Measurements from ENCODE around the gene ROBO2. TPM values are rescaled to one million over a fixed set of nuclear protein-coding genes. Genes with fewer than 3 reads are reported as not detected.

Gene ROBO2, protein sequence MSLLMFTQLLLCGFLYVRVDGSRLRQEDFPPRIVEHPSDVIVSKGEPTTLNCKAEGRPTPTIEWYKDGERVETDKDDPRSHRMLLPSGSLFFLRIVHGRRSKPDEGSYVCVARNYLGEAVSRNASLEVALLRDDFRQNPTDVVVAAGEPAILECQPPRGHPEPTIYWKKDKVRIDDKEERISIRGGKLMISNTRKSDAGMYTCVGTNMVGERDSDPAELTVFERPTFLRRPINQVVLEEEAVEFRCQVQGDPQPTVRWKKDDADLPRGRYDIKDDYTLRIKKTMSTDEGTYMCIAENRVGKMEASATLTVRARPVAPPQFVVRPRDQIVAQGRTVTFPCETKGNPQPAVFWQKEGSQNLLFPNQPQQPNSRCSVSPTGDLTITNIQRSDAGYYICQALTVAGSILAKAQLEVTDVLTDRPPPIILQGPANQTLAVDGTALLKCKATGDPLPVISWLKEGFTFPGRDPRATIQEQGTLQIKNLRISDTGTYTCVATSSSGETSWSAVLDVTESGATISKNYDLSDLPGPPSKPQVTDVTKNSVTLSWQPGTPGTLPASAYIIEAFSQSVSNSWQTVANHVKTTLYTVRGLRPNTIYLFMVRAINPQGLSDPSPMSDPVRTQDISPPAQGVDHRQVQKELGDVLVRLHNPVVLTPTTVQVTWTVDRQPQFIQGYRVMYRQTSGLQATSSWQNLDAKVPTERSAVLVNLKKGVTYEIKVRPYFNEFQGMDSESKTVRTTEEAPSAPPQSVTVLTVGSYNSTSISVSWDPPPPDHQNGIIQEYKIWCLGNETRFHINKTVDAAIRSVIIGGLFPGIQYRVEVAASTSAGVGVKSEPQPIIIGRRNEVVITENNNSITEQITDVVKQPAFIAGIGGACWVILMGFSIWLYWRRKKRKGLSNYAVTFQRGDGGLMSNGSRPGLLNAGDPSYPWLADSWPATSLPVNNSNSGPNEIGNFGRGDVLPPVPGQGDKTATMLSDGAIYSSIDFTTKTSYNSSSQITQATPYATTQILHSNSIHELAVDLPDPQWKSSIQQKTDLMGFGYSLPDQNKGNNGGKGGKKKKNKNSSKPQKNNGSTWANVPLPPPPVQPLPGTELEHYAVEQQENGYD (N-terminal part only)
- total RNA-seq, result 1 to 10 TPM in 1 of 10 donors, under 1 TPM in 6, not detected in 3; 0.04 to 3.5 (median 0.40) TPM
- under 1 TPM; 0.10 to 0.15 TPM for polyA plus RNA-seq
- long read RNA-seq, donor 1, partial matches to known transcripts, result 0 of 2 reads
- long read RNA-seq, donor 1, other reads (novel, unspliced or antisense), result 2 of 2 reads
- long read RNA-seq, donor 2, result 0 reads
- long read RNA-seq, donor 3, partial matches to known transcripts, result 0 of 3 reads
- long read RNA-seq, donor 3, other reads (novel, unspliced or antisense), result 3 of 3 reads

DNA sequence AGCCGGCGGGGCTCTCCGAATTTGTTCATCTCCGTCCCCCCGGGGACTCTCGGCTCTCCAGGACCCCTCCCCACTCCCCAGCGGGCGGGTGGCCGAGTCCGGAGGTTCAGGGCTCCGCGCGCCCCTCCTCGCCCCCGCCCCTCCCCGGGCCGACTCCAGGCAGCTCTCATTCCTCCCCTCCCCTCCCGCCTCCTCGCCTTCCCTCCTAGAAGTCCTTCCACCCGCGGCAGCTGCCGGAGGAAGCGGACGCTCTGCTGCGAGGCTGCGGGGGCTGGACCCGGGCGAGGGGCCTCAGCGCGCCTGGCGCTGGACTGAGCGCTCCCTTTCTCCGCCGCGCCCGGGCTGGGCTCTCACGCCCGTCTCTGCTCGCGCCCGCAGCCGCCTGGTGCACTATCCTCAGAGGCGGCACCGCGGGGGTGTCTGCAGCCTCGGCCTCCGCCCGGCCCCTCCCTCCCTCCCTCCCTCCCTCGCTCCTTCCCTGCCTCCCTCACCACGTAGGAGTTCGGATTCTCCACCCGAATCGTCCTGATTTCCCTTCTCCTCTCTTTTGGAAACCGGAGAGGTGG, at the start of gene ROBO2:
Gene ROBO2, plus strand, starts transcription at position 494 of the 566 bp plus-strand sequence. CDS start 687 bp downstream, outside the sequence.
- peaks cover 10 to 79% (median 49%) of the 10 kb centered on the region in 7 donors for H3K27me3 ChIP-seq
- H3K9me3 ChIP-seq, result no peaks in the 10 kb centered on the region
- H3K27ac ChIP-seq, result no peak within 1 kb of the TSS
- no peaks in the 10 kb centered on the region for H3K36me3 ChIP-seq
- H3K4me3 ChIP-seq, result peak within 1 kb of the TSS; percentile 22 to 57 (median 46)
- H3K4me1 ChIP-seq, result peaks cover 0 to 20% (median 10%) of the 10 kb centered on the region in 9 donors
- TF ChIP-seq, protein P1, sequence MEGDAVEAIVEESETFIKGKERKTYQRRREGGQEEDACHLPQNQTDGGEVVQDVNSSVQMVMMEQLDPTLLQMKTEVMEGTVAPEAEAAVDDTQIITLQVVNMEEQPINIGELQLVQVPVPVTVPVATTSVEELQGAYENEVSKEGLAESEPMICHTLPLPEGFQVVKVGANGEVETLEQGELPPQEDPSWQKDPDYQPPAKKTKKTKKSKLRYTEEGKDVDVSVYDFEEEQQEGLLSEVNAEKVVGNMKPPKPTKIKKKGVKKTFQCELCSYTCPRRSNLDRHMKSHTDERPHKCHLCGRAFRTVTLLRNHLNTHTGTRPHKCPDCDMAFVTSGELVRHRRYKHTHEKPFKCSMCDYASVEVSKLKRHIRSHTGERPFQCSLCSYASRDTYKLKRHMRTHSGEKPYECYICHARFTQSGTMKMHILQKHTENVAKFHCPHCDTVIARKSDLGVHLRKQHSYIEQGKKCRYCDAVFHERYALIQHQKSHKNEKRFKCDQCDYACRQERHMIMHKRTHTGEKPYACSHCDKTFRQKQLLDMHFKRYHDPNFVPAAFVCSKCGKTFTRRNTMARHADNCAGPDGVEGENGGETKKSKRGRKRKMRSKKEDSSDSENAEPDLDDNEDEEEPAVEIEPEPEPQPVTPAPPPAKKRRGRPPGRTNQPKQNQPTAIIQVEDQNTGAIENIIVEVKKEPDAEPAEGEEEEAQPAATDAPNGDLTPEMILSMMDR (IDR thresholded peaks at IDR 0.05), result no peak
- 0 to 1% methylated on average over 51 to 54 of the region's 54 CpGs for WGBS, 2 donors
- DNase-seq (peak in 1 of 2 donors; percentile 10), ATAC-seq (peak; percentile 33 to 71 (median 64))
- intact Hi-C loops (cut with DNase I), result loop anchor here (2.0 to 10.0 kb wide), 7 partner anchors 215 to 1608 kb away; no protein-coding TSS in a partner anchor

DNA sequence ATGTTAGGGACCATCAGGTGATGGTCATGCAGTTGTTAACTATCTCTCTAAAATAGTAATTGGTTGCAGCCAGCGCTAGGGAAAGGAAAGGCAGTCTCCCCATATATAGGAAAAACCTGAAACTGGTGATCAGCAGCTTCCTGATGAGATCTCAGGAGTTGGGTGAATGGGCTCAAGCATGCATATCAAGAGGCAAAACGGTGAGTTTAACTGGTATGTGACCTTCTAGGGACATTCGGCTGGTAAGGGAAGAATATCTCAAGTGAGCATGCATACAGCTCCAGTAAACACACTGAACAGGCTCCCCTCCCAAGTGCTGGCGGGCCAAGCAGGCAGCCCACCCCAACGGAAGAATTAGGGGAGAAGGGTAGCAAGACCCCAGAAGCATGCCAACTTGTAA, 49.3 kb upstream of the ROBO2 start:
- TF ChIP-seq, protein P1 (IDR thresholded peaks at IDR 0.05), result no peak
- H3K27ac ChIP-seq, result no peak overlapping the region
- H3K4me1 ChIP-seq, result no peaks in the 10 kb centered on the region
- H3K9me3 ChIP-seq, result peaks cover 0 to 4% (median 0%) of the 10 kb centered on the region in 11 donors
- H3K27me3 ChIP-seq, result no peaks in the 10 kb centered on the region
- no peaks in the 10 kb centered on the region for H3K36me3 ChIP-seq
- intact Hi-C loops (cut with DNase I), result no loop called here
- DNase-seq (no peak), ATAC-seq (no peak)
- 68 to 72% methylated on average over 5 of the region's 5 CpGs for WGBS, 2 donors
- H3K4me3 ChIP-seq, result no peak overlapping the region

DNA sequence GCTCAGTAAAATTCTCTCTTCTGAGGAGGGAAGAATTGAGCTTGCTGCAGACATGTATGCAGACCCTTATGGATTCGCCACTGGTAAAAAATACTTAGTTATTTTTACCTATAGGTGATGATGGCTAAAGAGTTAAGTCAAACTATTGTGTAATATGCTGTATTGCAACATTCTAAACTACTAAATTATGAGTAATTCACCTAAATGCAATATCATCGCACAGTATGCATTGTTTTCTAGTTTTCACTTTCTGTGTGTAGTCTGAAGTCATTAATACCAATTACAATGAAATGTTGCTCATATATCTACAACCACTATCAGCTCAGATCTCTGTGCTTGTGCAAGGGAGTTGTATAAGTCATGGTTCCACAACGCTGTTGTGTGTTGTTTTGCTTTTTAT, 48.7 kb upstream of the ROBO2 start:
- TF ChIP-seq, protein P1 (IDR thresholded peaks at IDR 0.05), result no peak
- Histone ChIP-seq H3K9me3 (peaks cover 0 to 4% (median 0%) of the 10 kb centered on the region in 11 donors), H3K4me1 (no peaks in the 10 kb centered on the region), H3K4me3 (no peak overlapping the region), H3K27me3 (no peaks in the 10 kb centered on the region), H3K27ac (no peak overlapping the region), H3K36me3 (no peaks in the 10 kb centered on the region)
- WGBS, 2 donors, result 81 to 89% methylated on average over 3 of the region's 3 CpGs
- DNase-seq, result no peak
- ATAC-seq, result no peak
- intact Hi-C loops (cut with DNase I), result no loop called here
